Measurements from ENCODE around the gene ATG2A. TPM values are rescaled to one million over a fixed set of nuclear protein-coding genes. Genes with fewer than 3 reads are reported as not detected.

The ATG2A gene
- total and polyA plus RNA-seq, 9 of the 15 experiments (the other 6 are each of a cell fraction or from before 2014, with no cell fraction given) = 0.25 to 45.9 (median 5.2) TPM

GRCh38 chr11:64916040-64916774, 802 bp downstream of the ATG2A start (continued):
- TF ChIP-seq ZMIZ1 (IDR thresholded peaks at IDR 0.05; ENCODE audit: low read depth in 2 of 2, low read length in 2 of 2) = no peak
- 0 out of 2 replicates have a peak, but pooled peaks have one; percentile 5 for TF ChIP-seq PKNOX1 (IDR thresholded peaks at IDR 0.05)
- 0 out of 2 replicates have a peak, but pooled peaks have one; percentile 50 for TF ChIP-seq GABPB1 (CRISPR knock-in tag; IDR thresholded peaks at IDR 0.05)
- TF ChIP-seq ESRRA (IDR thresholded peaks at IDR 0.05; ENCODE audit: borderline replicate concordance, low read depth) = no peak
- TF ChIP-seq ARID4B (CRISPR knock-in tag; IDR thresholded peaks at IDR 0.05) = peak; percentile 22; the same call in 1 of the 2 replicates
- TF ChIP-seq ETS1 (conservative IDR thresholded peaks at IDR 0.05; ENCODE audit: control insufficient read depth, low read depth, low read length) = peak; percentile 66; the same call in 1 of the 2 replicates
- 0 out of 2 replicates have a peak, but pooled peaks have one; percentile 11 for TF ChIP-seq HBP1 (CRISPR knock-in tag; IDR thresholded peaks at IDR 0.05)
- TF ChIP-seq RBM34 (IDR thresholded peaks at IDR 0.05; ENCODE audit: borderline replicate concordance, insufficient read depth, low read length) = no peak
- TF ChIP-seq PCBP2 (IDR thresholded peaks at IDR 0.05; ENCODE audit: low read depth, low read length, poor library complexity, severe bottlenecking) = no peak
- peak; percentile 46 for TF ChIP-seq DACH1 (IDR thresholded peaks at IDR 0.05; ENCODE audit: partially characterized antibody)
- 0 out of 2 replicates have a peak, but pooled peaks have one; percentile 32 for TF ChIP-seq BHLHE40 (IDR thresholded peaks at IDR 0.05; ENCODE audit: low read length)

Measured in K562 (cell line).